K562 (cell line): ENCODE measurements around the gene ENO3. TPM values are rescaled to one million over a fixed set of nuclear protein-coding genes. Genes with fewer than 3 reads are reported as not detected.

Experiments used
- ATAC-seq: fragments of 200-7000 bp; cut with Tn5 transposase; 3 replicates; pipeline ENCODE4 v1.9.1; 2020; ENCODE audit warnings: moderate library complexity
- BruUV-seq: library from RNA; stranded (reverse); fragments of 400-500 nt; replicated peaks from 2 replicates; lab custom pipeline; 2021; lab: Mats Ljungman, UMichigan
- CTCF ChIA-PET: fragments of 300-600 bp; formaldehyde crosslinking; extraction: SDS; loops from one replicate; lab custom pipeline; 2021; ENCODE audit warnings: low intra/inter-chr PET ratio; lab: Yijun Ruan, JAX
- POLR2A ChIA-PET: fragments of 300-600, 350-650 bp; sonication (Branson Sonifier 250); formaldehyde crosslinking; extraction: SDS; loops from one replicate; lab custom pipeline; 2021; ENCODE audit warnings: antibody characterized with exemption, inconsistent platforms; lab: Yijun Ruan, JAX
- DNase-seq, 4 experiments: peaks; one replicate each; pipeline versions ENCODE4 v3.0.0 to v3.0.0-alpha.2; 2011 to 2018; ENCODE audit warnings: low spot score in 3 of 4, mixed read lengths in 3 of 4; ENCODE audit errors: extremely low read depth in 1 of 4
- FAIRE-seq: peaks from 2 replicates; lab custom pipeline; 2011; peaks lifted over from hg19 to GRCh38; lab: Jason Lieb, UNC
- H2AFZ ChIP-seq: 2 replicates; pipeline ENCODE4 v1.6.0; 2011; ENCODE audit warnings: low read depth, low read length, control low read depth, inconsistent platforms
- H3K27ac ChIP-seq: fragments of 200-600 bp; 3 replicates; pipeline ENCODE4 v1.8.0; 2011; ENCODE audit warnings: low read depth, mild to moderate bottlenecking, control low read depth, inconsistent platforms, low read length, moderate library complexity, mixed read lengths; ENCODE audit errors: extremely low read depth
- H3K27me3 ChIP-seq, 2 experiments: fragments of 300-600 bp in 1 of 2; 2 replicates in 1 of 2; 3 replicates in 1 of 2; pipeline versions ENCODE4 v1.6.0 to v1.8.0; 2011; ENCODE audit warnings: inconsistent platforms in 2 of 2, low read length in 2 of 2, mild to moderate bottlenecking in 1 of 2, mixed read lengths in 1 of 2, moderate library complexity in 1 of 2; ENCODE audit not compliant: control insufficient read depth in 2 of 2, insufficient read depth in 2 of 2
- H3K36me3 ChIP-seq: fragments of 300-600 bp; 3 replicates; pipeline ENCODE4 v1.8.0; 2011; ENCODE audit warnings: mild to moderate bottlenecking, low read length, inconsistent platforms; ENCODE audit not compliant: control insufficient read depth, insufficient read depth
- H3K4me1 ChIP-seq, 2 experiments: fragments of 200-600 bp in 1 of 2; replicated peaks in 1 of 2; 2 replicates in 1 of 2; 3 replicates in 1 of 2; pipeline versions ENCODE4 v1.5.1 to v1.8.0; 2011; ENCODE audit warnings: inconsistent platforms in 2 of 2, low read length in 2 of 2, mild to moderate bottlenecking in 1 of 2, mixed read lengths in 1 of 2, moderate library complexity in 1 of 2; ENCODE audit not compliant: control insufficient read depth in 2 of 2, insufficient read depth in 2 of 2
- H3K4me2 ChIP-seq: 2 replicates; pipeline ENCODE4 v1.6.1; 2011; ENCODE audit warnings: low read length, control low read depth, inconsistent platforms, mixed read lengths; ENCODE audit not compliant: insufficient read depth
- H3K4me3 ChIP-seq: fragments of 200-600 bp; sonication (generic), shearing (Covaris generic); 2 replicates; pipeline ENCODE4 v1.5.1; 2016; ENCODE audit warnings: control low read depth, inconsistent platforms
- H3K79me2 ChIP-seq: fragments of 200-600 bp; 3 replicates; pipeline ENCODE4 v1.8.0; 2011; ENCODE audit warnings: low read length, inconsistent platforms; ENCODE audit not compliant: control insufficient read depth, insufficient read depth
- H3K9ac ChIP-seq, 2 experiments: 2 replicates each; pipeline versions ENCODE4 v1.6.0 to v1.6.1; 2011; ENCODE audit warnings: low read depth in 2 of 2, low read length in 2 of 2, control low read depth in 1 of 2, inconsistent platforms in 1 of 2, mild to moderate bottlenecking in 1 of 2, mixed read lengths in 1 of 2; ENCODE audit not compliant: insufficient read depth in 1 of 2
- H3K9me1 ChIP-seq: one replicate; pipeline ENCODE4 v1.6.0; 2011; ENCODE audit warnings: inconsistent platforms, mild to moderate bottlenecking, low read length, moderate library complexity; ENCODE audit not compliant: control insufficient read depth, insufficient read depth
- H3K9me3 ChIP-seq: replicated peaks from 2 replicates; pipeline ENCODE4 v1.5.1; 2011; ENCODE audit warnings: low read depth, low read length, inconsistent platforms; ENCODE audit not compliant: control insufficient read depth, insufficient read depth
- H4K20me1 ChIP-seq: replicated peaks from 2 replicates; pipeline ENCODE4 v1.6.1; 2011; ENCODE audit warnings: low read length, inconsistent platforms, mixed read lengths; ENCODE audit not compliant: control insufficient read depth, insufficient read depth
- BDP1 ChIP-seq: IDR thresholded peaks from 3 replicates; pipeline ENCODE4 v1.6.1; 2011; ENCODE audit not compliant: insufficient read length, insufficient read depth
- DEAF1 ChIP-seq: fragments of 450-650 bp; formaldehyde crosslinking; IDR thresholded peaks from 2 replicates; pipeline ENCODE4 v1.4.0; 2020; ENCODE audit warnings: mild to moderate bottlenecking, moderate library complexity
- ETV6 ChIP-seq, 3 experiments: fragments of 150-350 bp in 1 of 3; sonication (generic) in 1 of 3; formaldehyde crosslinking in 1 of 3; IDR thresholded peaks; 2 replicates each; pipeline versions ENCODE4 v1.6.1 to v1.8.0; 2014 to 2022; ENCODE audit warnings: borderline replicate concordance in 2 of 3, low read depth in 2 of 3, antibody characterized with exemption in 1 of 3, low read length in 1 of 3, mild to moderate bottlenecking in 1 of 3, missing genetic modification reagents in 1 of 3
- HNRNPUL1 ChIP-seq: fragments of 200-400 bp; formaldehyde crosslinking; IDR thresholded peaks from 2 replicates; pipeline ENCODE4 v1.6.1; 2017; ENCODE audit warnings: low read length
- MBD2 ChIP-seq: sonication (generic); IDR thresholded peaks from 2 replicates; pipeline ENCODE4 v1.6.1; 2016; ENCODE audit warnings: low read depth, borderline replicate concordance
- MTF1 ChIP-seq: fragments of 250-450 bp; sonication (Bioruptor Pico); IDR thresholded peaks from 2 replicates; pipeline ENCODE4 v1.9.0; 2021; ENCODE audit warnings: moderate library complexity, mild to moderate bottlenecking, inconsistent platforms, borderline replicate concordance
- POLR3G ChIP-seq: IDR thresholded peaks from 2 replicates; pipeline ENCODE4 v1.6.1; 2011; ENCODE audit not compliant: insufficient read length, insufficient replicate concordance; ENCODE audit errors: extremely low read depth
- RBFOX2 ChIP-seq: fragments of 200-400 bp; formaldehyde crosslinking; IDR thresholded peaks from 2 replicates; pipeline ENCODE4 v1.6.1; 2017; ENCODE audit warnings: low read depth, mild to moderate bottlenecking, low read length, moderate library complexity
- RBM34 ChIP-seq: fragments of 200-400 bp; formaldehyde crosslinking; IDR thresholded peaks from 2 replicates; pipeline ENCODE4 v1.6.1; 2018; ENCODE audit warnings: low read length, borderline replicate concordance; ENCODE audit not compliant: insufficient read depth
- RFX5 ChIP-seq: IDR thresholded peaks from 2 replicates; pipeline ENCODE4 v1.6.1; 2011; ENCODE audit warnings: low read depth, mild to moderate bottlenecking, improper control_type of control experiment, low read length
- SAFB ChIP-seq: fragments of 200-400 bp; formaldehyde crosslinking; IDR thresholded peaks from 2 replicates; pipeline ENCODE4 v1.6.1; 2017; ENCODE audit warnings: low read depth, low read length, borderline replicate concordance
- SFPQ ChIP-seq: fragments of 200-400 bp; formaldehyde crosslinking; IDR thresholded peaks from 2 replicates; pipeline ENCODE4 v1.6.1; 2017; ENCODE audit warnings: mild to moderate bottlenecking, low read depth, low read length, moderate library complexity
- U2AF1 ChIP-seq: fragments of 200-400 bp; formaldehyde crosslinking; optimal IDR thresholded peaks from 2 replicates; pipeline ENCODE3; 2017; ENCODE audit warnings: mild to moderate bottlenecking, low read depth, low read length, moderate library complexity
- ZBTB8A ChIP-seq: fragments of 450-650 bp; IDR thresholded peaks from 2 replicates; pipeline ENCODE4 v1.6.1; 2018; ENCODE audit warnings: mild to moderate bottlenecking, moderate library complexity; ENCODE audit not compliant: partially characterized antibody
- ZNF3 ChIP-seq: fragments of 250-450 bp; sonication (Bioruptor Pico); IDR thresholded peaks from 2 replicates; pipeline ENCODE4 v1.5.0; 2021; ENCODE audit warnings: mild to moderate bottlenecking, moderate library complexity
- ZNF398 ChIP-seq: fragments of 250-450 bp; sonication (Bioruptor Pico); IDR thresholded peaks from 2 replicates; pipeline ENCODE4 v1.8.0; 2021; ENCODE audit warnings: moderate library complexity, mild to moderate bottlenecking, inconsistent platforms
- ZSCAN32 ChIP-seq: fragments of 450-650 bp; formaldehyde crosslinking; IDR thresholded peaks from 2 replicates; pipeline ENCODE4 v1.4.0; 2020; ENCODE audit warnings: mild to moderate bottlenecking, moderate library complexity
- WGBS: fragments of 100-300 bp; shearing (Covaris generic); methylation state at CpG from one replicate; pipeline ENCODE4 v1.1.6; 2016; ENCODE audit warnings: low coverage, mixed read lengths; ENCODE audit not compliant: insufficient coverage; ENCODE audit errors: missing lambda C conversion rate; 5-methylcytosine and 5-hydroxymethylcytosine counted together
- in situ Hi-C: fragments of 300-500 bp; cut with MboI; formaldehyde crosslinking; loops from 4 replicates; pipeline ENCODE4 v1.15.0; 2018; ENCODE audit warnings: inconsistent platforms, mixed read lengths
- intact Hi-C: fragments of 100-400 bp; cut with micrococcal nuclease; formaldehyde crosslinking; loops from 2 replicates; pipeline ENCODE4 v1.14.2; 2022
- polyA plus RNA-seq, 8 experiments: library from polyadenylated mRNA; depleted of rRNA in 4 of 8; stranded (reverse) in 5 of 8; unstranded in 3 of 8; fragments of >200 nt; fragmentation: Nextera tagmentation in 2 of 8; fragmentation: Illumina TruSeq in 1 of 8; extraction: Ambion mirVana in 2 of 8; extraction: Trizol in 1 of 8; gene quantifications; 2 replicates each; pipeline versions ENCODE4 v1.2.1 to v1.2.3, GENCODE V29; 2011 to 2014; ENCODE audit warnings: inconsistent platforms in 1 of 8, missing spikeins in 1 of 8
- total RNA-seq, 7 experiments: library from RNA; depleted of rRNA in 6 of 7; stranded (reverse); fragments of >200 nt in 6 of 7; fragmentation: Illumina TruSeq in 2 of 7; extraction: Trizol in 2 of 7; gene quantifications; 2 replicates each; pipeline versions ENCODE4 v1.2.1 to v1.2.3, GENCODE V29; 2011 to 2021; ENCODE audit warnings: low replicate concordance in 1 of 7

Gene ENO3
- total and polyA plus RNA-seq, 9 of the 15 experiments (the other 6 are each of a cell fraction or from before 2014, with no cell fraction given) = 5.7 to 17.2 (median 9.9) TPM

- Histone ChIP-seq H3K36me3 (peaks cover 69% of the 10 kb centered on the region; the same call in 2 of the 3 replicates), H3K9me1 (no peaks in the 10 kb centered on the region), H3K4me1 (peaks cover 17 to 22% of the 10 kb centered on the region in 2 experiments), H3K9ac (peak overlapping the region in 1 of 2 experiments; percentile 45; a peak in 1 of 4 replicates), H3K27ac (no peak overlapping the region), H3K4me2 (no peak overlapping the region), H3K9me3 (no peaks in the 10 kb centered on the region), H3K27me3 (no peaks in the 10 kb centered on the region), H2AFZ (no peak overlapping the region), H3K4me3 (no peak overlapping the region), H4K20me1 (no peaks in the 10 kb centered on the region), H3K79me2 (peaks cover 12% of the 10 kb centered on the region; the same call in 2 of the 3 replicates)
- intact Hi-C loops = no loop called here
- CTCF ChIA-PET = interaction anchor here (0.6 kb wide), 1 partner anchor 271 kb away, joined by 3 read pairs; no protein-coding TSS in a partner anchor
- WGBS = 100% methylated on average over 3 of the region's 6 CpGs
- BruUV-seq = no TSS peak
- FAIRE-seq (no peak), DNase-seq (no peak), ATAC-seq (no peak)
- POLR2A ChIA-PET = no interaction called here
- in situ Hi-C loops = no loop called here
- TF ChIP-seq HNRNPUL1 (no peak), U2AF1 (no peak), ZNF3 (CRISPR knock-in tag) (no peak), BDP1 (no peak), SAFB (no peak), RBM34 (no peak), MBD2 (no peak), SFPQ (no peak), RFX5 (no peak), ZSCAN32 (CRISPR knock-in tag) (no peak), POLR3G (no peak), DEAF1 (CRISPR knock-in tag) (no peak), ZBTB8A (no peak), ETV6 (IDR thresholded peaks at IDR 0.05; ENCODE audit: borderline replicate concordance in 1 of 2, low read depth in 2 of 2, low read length in 1 of 2) (no peak), ETV6 (CRISPR knock-in tag; IDR thresholded peaks at IDR 0.05; ENCODE audit: borderline replicate concordance) (no peak), RBFOX2 (no peak), ZNF398 (no peak), MTF1 (no peak)
These were observed 20.9 kb downstream of the ENO3 start for GRCh38 chr17:4971826-4972225.
